IPS-18a (cell line): ENCODE measurements around the gene PRKAG1.

Source experiments
- H3K27ac ChIP-seq: one replicate; pipeline ENCODE4 v1.5.1; 2013; ENCODE audit warnings: low read length
- H3K27me3 ChIP-seq: one replicate; pipeline ENCODE4 v1.6.1; 2013; ENCODE audit warnings: mild to moderate bottlenecking, low read length; ENCODE audit not compliant: control insufficient read depth, insufficient read depth
- H3K36me3 ChIP-seq: one replicate; pipeline ENCODE4 v1.6.1; 2013; ENCODE audit warnings: low read depth, low read length; ENCODE audit not compliant: control insufficient read depth
- H3K4me1 ChIP-seq: one replicate; pipeline ENCODE4 v1.6.1; 2013; ENCODE audit warnings: low read depth, low read length; ENCODE audit not compliant: control insufficient read depth
- H3K4me3 ChIP-seq: one replicate; pipeline ENCODE4 v1.5.1; 2013; ENCODE audit warnings: low read length
- H3K9ac ChIP-seq: one replicate; pipeline ENCODE4 v1.6.1; 2013; ENCODE audit warnings: mild to moderate bottlenecking, low read length, moderate library complexity
- H3K9me3 ChIP-seq: one replicate; pipeline ENCODE4 v1.6.1; 2013; ENCODE audit warnings: low read depth, low read length; ENCODE audit not compliant: control insufficient read depth

PRKAG1 gene

DNA sequence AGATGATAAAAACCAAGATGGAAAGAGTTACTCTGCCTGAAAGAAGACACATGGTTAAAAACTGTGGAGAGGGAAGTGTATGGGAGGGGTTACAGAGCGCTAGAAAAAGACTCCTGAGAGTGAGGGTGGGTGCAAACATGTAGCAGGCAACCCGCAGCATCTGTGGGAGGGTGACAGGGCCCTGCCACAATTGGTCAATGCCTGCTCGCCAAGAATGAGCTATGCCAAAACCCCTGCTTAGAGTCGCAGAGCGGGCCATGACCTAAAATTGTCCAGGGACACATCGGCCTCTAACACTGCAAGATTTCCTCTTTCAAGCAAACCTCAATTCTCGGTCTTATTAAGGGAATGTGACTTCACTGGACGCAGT, 700 bp downstream of the PRKAG1 start:
- H3K9me3 ChIP-seq = no peaks in the 10 kb centered on the region
- no peaks in the 10 kb centered on the region for H3K27me3 ChIP-seq
- peak overlapping the region; percentile 88 for H3K27ac ChIP-seq
- H3K9ac ChIP-seq = peak overlapping the region; percentile 76
- peaks cover 15% of the 10 kb centered on the region for H3K36me3 ChIP-seq
- peaks cover 9% of the 10 kb centered on the region for H3K4me1 ChIP-seq
- peak overlapping the region; percentile 83 for H3K4me3 ChIP-seq

DNA sequence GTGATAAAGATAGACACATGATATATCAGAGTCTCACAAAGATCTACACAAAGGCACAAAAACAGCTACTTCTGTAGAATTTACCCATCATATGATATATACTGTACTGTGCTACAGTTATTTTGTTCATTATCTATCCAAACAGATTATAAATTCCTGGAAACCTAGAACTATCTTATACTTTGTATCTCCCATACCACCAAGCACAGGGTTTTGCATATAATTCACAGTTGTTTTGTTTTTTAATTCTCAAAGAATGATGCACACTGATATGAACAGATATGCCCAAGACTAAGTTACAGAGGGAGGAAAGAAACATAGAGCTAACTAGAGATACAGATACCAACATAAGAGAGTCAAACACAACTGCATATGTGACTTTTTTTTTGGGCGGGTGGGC, 3.4 kb downstream of the PRKAG1 start:
- Histone ChIP-seq H3K4me1 (peaks cover 9% of the 10 kb centered on the region), H3K4me3 (no peak overlapping the region), H3K9me3 (no peaks in the 10 kb centered on the region), H3K27me3 (no peaks in the 10 kb centered on the region), H3K9ac (no peak overlapping the region), H3K36me3 (peaks cover 3% of the 10 kb centered on the region), H3K27ac (no peak overlapping the region)

DNA sequence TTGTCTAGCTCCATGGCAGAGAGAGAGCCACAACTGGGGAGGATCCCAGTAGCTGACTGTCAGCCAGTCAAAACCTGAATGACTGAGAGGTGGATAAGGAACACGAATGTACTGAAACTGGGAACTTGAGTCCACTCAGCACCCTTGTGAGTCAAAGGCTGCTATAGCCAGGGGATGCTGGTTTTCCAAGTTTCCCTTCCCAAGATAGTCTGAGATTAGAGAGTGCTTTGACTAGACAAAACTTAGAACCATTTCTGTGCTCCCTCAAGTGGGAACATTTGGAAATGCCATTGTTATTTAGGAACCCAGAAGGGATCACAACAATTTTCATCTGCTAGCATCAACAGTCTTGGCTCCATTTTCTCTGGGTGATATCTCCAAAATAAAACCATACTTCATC, 4.0 kb downstream of the PRKAG1 start:
- H3K27me3 ChIP-seq = no peaks in the 10 kb centered on the region
- H3K27ac ChIP-seq = no peak overlapping the region
- H3K4me1 ChIP-seq = peaks cover 9% of the 10 kb centered on the region
- no peaks in the 10 kb centered on the region for H3K9me3 ChIP-seq
- no peak overlapping the region for H3K4me3 ChIP-seq
- H3K9ac ChIP-seq = no peak overlapping the region
- peaks cover 3% of the 10 kb centered on the region for H3K36me3 ChIP-seq

DNA sequence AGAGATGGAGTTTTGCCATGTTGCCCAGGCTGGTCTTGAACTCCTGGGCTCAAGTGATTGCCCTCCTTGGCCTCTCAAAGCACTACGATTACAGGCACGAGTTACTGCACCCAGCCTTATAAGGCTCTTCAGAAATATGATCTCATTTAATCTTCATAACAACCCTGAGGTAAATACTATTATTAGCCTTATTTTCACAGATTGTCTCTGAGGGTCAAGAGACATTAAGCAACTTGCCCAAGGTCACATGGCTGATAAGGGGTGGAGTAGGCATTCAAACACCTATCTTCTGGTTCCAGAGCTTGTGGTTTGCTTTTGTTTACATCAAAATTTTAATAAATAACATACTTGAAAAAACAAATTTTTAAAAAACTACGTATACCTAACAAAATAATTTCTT, 5.1 kb downstream of the PRKAG1 start:
- H3K9ac ChIP-seq = no peak overlapping the region
- no peaks in the 10 kb centered on the region for H3K27me3 ChIP-seq
- no peak overlapping the region for H3K4me3 ChIP-seq
- H3K36me3 ChIP-seq = peaks cover 3% of the 10 kb centered on the region
- H3K9me3 ChIP-seq = no peaks in the 10 kb centered on the region
- H3K27ac ChIP-seq = no peak overlapping the region
- H3K4me1 ChIP-seq = peaks cover 6% of the 10 kb centered on the region

DNA sequence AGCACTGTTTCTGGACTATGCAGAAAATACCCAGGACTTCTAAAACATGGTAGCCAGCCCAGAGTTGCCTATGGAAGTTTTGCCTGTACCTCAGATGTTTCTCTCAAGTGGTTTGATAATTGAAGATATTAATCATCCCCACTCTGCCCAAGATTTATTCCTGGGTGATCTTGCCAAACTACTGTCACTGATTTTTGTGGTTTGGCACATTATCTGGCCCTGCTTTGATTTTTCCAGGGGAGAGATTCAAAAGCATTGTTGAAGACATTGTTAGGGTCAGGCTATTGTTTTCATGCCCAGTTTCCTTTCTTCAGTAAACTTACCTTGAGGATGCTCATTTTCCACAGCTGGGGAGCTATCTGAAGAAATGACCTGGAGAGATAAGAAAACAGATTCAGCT, 5.8 kb downstream of the PRKAG1 start:
- Histone ChIP-seq H3K4me3 (no peak overlapping the region), H3K9ac (no peak overlapping the region), H3K36me3 (peaks cover 3% of the 10 kb centered on the region), H3K9me3 (no peaks in the 10 kb centered on the region), H3K27ac (no peak overlapping the region), H3K4me1 (peaks cover 4% of the 10 kb centered on the region), H3K27me3 (no peaks in the 10 kb centered on the region)

DNA sequence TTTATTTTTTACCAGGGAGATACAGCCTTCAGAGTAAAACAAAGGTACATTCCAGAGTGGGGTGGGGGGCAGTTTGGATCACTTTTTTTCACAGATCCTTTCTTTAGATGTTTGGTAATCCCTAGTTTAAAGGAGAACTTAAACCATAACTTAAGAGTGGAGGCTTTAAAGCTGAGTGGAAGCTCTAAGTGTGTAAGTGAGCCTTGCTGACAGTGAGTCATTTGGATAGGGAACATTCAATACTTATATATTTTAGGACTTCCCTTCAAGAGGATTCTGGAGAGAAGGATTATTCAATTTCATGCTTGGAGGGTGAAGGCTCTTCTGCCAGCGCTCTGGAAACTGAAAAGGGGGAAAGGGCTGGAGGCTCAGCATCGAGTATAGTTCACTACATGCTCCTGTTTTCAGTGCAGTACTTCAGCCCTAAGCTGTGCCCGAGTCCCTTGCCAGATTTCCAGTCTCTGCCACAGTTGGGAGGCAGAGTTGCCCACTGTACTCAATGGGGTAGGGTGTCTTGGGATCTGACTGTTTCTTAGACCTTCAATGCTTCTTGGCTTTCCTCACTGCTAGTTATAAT, 8.4 kb downstream of the PRKAG1 start:
- Histone ChIP-seq H3K27ac (no peak overlapping the region), H3K9me3 (no peaks in the 10 kb centered on the region), H3K27me3 (no peaks in the 10 kb centered on the region), H3K36me3 (peaks cover 3% of the 10 kb centered on the region), H3K4me3 (no peak overlapping the region), H3K4me1 (no peaks in the 10 kb centered on the region), H3K9ac (no peak overlapping the region)

DNA sequence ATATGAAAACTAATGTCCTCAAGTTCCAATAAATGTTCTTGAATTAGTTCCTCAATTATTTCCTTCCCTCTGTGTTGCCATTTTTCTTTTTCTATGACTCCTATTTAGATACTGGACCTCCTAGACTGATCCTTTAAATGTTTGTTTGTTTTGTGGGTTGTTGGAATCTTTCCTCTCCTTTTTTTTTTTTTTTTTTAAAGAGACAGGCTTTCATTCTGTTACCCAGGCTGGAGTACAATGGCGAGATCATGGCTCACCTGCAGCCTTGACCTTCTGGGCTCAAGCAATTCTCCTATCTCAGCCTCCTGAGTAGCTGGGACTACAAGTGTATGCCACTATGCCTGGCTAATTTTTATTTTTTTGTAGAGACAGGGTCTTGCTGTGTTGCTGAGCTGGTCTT, 9.6 kb downstream of the PRKAG1 start:
- Histone ChIP-seq H3K4me3 (no peak overlapping the region), H3K27me3 (no peaks in the 10 kb centered on the region), H3K9ac (no peak overlapping the region), H3K9me3 (no peaks in the 10 kb centered on the region), H3K36me3 (peaks cover 3% of the 10 kb centered on the region), H3K27ac (no peak overlapping the region), H3K4me1 (no peaks in the 10 kb centered on the region)

DNA sequence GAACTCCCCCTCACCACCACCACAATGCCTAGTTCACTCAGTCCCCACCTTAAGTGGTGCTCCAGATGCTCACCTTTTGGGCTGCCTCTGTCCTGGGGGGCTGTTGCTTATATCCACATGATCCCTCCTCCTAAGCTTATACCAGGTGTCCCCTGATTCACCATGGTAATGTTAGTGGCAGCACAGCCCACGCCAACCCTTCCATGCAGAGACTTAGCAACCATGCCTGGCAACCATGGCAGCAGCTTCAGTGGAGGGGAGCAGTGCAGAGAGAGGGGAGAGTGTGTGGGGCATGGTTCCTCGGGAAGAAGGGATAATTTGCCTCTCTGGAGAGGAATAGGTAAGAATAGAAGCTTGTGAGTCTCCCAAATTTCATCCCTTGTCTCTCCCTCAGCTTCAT, 18.2 kb downstream of the PRKAG1 start:
- H3K27me3 ChIP-seq = peaks cover 60% of the 10 kb centered on the region
- no peaks in the 10 kb centered on the region for H3K9me3 ChIP-seq
- peaks cover 9% of the 10 kb centered on the region for H3K36me3 ChIP-seq
- no peak overlapping the region for H3K27ac ChIP-seq
- H3K4me1 ChIP-seq = no peaks in the 10 kb centered on the region
- no peak overlapping the region for H3K4me3 ChIP-seq
- H3K9ac ChIP-seq = no peak overlapping the region

DNA sequence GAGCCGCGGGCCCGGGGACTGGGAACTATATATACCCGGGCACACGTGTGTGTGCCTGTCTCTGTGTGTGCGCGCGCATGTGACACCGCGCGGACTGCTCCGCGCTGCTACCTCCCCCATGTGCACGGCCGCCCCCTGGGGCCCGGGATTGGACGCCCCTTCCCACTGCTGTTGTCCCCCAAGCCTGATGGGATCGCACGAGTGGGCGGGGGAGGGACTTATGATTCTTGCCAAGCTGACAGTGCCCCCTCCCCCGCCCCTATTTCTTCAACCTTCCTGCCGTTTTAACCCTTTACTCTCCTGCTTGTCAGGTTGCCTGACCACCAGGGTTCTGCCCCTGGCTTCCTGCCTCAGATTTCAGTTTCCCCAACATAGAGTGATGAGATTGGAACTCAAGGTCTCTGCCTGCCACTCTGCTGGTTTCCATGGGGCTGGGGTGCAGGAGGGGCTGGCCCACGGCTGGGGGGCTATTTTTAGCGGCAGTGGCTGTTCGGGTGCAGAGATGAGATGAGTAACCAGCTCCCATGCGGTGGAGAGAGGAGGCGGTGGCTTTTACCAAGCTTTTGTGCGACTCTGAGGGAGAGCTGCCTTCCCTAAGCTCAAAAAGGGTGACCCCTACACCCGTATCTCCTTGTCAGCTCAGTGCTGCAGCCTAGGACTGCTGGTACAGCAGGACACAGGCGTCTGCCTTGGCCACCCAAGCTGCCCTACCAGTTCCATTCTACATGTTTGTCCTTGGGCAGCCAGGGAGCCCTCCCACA, 19.0 kb downstream of the PRKAG1 start, which contains the start of gene DDN:
DDN (minus strand) TSS at position 5 of the 761 bp plus-strand sequence. CDS start 88 bp downstream, outside the sequence.
- Histone ChIP-seq H3K27ac (no peak within 1 kb of the TSS), H3K27me3 (peaks cover 68% of the 10 kb centered on the region), H3K9me3 (no peaks in the 10 kb centered on the region), H3K9ac (no peak within 1 kb of the TSS), H3K4me3 (peak within 1 kb of the TSS; percentile 54), H3K4me1 (no peaks in the 10 kb centered on the region), H3K36me3 (peaks cover 9% of the 10 kb centered on the region)

DNA sequence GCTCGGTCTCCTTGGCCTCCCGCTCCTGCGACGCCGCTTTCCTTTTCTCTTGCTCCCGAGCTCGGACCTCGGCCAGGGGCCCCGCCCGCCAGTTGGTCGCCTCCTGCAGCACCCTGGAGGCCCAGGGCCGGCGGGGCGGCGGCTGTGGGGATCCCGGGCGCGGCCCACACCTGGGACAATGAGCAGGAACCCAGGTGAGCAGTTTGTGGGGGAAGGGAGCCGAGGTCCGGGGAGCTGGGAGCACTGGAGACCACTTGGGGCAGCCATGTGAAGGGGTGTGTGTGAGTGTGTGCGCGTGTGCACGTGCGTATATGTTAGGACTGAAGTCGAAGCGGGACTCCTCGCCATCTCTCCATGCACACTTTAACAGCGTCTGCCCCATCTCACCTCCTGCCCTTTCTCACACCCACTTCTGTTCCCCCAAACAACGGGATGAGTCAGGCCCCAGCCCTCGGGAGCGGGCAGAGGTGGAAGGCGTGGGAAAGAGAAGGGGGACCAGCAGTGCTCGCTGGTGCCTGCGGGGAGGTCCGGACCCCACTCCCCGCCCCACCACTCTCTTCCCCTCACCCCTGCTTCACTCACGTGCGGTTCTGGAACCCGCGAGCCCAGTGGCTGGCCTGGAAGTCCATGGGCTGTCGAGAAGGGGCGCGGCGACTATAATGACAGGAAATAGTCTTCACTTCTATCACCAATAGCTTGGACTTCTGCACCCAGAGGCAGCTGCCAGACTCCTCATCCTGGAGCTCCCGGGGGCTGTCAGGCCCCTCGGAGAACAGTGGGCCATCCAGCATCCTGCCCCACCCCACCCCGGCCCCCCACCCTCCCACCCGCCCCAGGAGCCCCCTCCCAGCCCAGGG, 19.9 kb downstream of the PRKAG1 start:
- H3K27ac ChIP-seq = no peak overlapping the region
- H3K4me3 ChIP-seq = peak overlapping the region; percentile 52
- peaks cover 9% of the 10 kb centered on the region for H3K36me3 ChIP-seq

DNA sequence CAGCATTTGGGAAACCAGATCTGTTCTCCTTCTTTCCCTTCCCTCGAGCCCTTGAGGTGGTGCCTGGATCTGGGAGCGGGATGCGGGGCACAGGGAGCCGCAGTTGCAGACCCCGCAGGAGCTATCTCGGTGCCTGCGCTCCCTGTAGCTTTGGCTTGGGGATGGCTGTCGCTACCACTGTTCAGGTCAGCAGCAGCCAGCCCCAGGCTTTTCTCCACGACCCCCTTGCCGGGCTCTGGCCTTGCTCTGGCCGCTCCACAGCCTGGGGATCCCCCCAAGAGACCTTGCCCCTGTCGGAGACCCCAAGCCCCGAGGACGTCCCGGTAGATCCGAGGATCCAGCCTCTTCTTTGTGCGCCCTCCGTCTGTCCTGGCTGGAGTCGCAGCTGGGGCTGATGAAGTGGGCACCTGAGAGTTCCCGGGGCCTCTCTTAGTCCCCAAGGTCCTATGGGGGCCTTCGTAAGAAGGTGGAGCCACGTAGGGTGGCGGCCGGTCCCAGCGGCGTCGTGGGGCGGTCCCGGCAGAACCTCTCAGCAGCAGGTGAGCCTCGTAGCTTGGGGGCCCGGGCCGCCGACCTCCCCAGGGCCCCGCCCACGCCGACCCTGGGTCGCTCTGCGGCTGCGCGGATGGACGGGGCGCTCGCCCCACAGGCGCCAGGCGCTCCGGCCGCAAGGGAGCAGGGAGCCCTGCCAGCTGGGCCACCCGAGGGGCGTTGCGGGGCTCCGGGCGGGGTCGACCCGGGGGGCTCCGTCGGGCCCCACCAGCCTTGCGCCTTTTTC, 20.7 kb downstream of the PRKAG1 start:
- peaks cover 85% of the 10 kb centered on the region for H3K27me3 ChIP-seq
- H3K36me3 ChIP-seq = peaks cover 8% of the 10 kb centered on the region
- H3K9me3 ChIP-seq = no peaks in the 10 kb centered on the region
- no peaks in the 10 kb centered on the region for H3K4me1 ChIP-seq
- no peak overlapping the region for H3K9ac ChIP-seq
- no peak overlapping the region for H3K27ac ChIP-seq
- H3K4me3 ChIP-seq = peak overlapping the region; percentile 52

More for the DNA sequence above, 19.9 kb downstream of the PRKAG1 start:
- Histone ChIP-seq H3K9me3 (no peaks in the 10 kb centered on the region), H3K27me3 (peaks cover 77% of the 10 kb centered on the region), H3K4me1 (no peaks in the 10 kb centered on the region), H3K9ac (no peak overlapping the region)
